ENCODE data around the gene GPS2.

Gene GPS2

DNA sequence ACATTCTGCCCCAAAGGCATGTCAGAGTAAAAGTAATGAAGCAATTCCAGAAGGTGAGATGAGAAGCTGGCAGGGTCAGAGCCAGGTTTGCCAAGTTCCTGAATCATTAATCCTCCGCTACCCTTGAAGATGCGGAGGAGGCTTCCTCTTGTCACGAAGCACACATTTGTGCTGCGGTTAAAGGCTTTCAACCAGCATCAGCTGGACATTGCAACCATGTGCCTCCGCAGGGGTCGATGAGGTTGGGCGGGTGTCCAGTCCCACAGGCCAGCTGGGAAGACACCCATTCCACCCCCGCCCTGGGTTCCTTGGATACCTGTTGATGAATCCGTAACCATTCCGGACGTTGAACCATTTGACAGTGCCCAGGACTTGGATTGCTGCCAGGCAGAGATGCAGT lies 22.0 kb downstream of the GPS2 start:
- WGBS, 2 experiments: 94 to 96% methylated on average over 11 of the region's 11 CpGs
- Histone ChIP-seq H3K4me3 (ENCODE audit: insufficient read depth, low read depth, low read length) (no peak overlapping the region), H3K36me3 (ENCODE audit: control insufficient read depth, insufficient read depth, low read length) (no peaks in the 10 kb centered on the region), H3K4me1 (ENCODE audit: control insufficient read depth, insufficient read depth, low read length) (peaks cover 29% of the 10 kb centered on the region), H3K27me3 (ENCODE audit: control insufficient read depth, insufficient read depth, low read length, poor library complexity, severe bottlenecking) (peaks cover 57% of the 10 kb centered on the region), H3K9me3 (ENCODE audit: control insufficient read depth, low read length) (no peaks in the 10 kb centered on the region), H3K27ac (ENCODE audit: insufficient read depth, low read depth, low read length, poor library complexity, severe bottlenecking) (no peak overlapping the region)

DNA sequence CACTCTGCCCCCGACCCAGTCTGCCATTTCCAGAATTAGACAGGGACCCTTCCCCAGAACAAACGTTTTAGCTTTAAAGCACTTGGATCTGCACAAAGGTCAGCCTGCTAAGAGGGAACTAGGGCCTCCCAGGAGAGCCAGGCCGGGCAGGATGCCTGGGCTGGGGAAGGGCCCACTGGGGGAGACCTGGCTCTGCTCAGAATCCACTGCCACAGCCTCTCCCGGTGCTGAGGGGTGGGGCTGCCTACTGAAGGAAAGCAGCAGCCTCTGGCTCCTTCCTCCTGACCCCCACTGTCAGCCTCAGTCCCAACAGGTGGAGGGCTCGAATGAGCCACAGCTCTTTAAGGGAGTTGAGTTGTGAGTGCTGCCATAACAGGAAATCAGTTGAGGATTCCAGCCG lies 22.4 kb downstream of the GPS2 start:
- Histone ChIP-seq H3K36me3 (ENCODE audit: control insufficient read depth, insufficient read depth, low read length) (no peaks in the 10 kb centered on the region), H3K27me3 (ENCODE audit: control insufficient read depth, insufficient read depth, low read length, poor library complexity, severe bottlenecking) (peaks cover 57% of the 10 kb centered on the region), H3K4me3 (ENCODE audit: insufficient read depth, low read depth, low read length) (no peak overlapping the region), H3K9me3 (ENCODE audit: control insufficient read depth, low read length) (no peaks in the 10 kb centered on the region), H3K4me1 (ENCODE audit: control insufficient read depth, insufficient read depth, low read length) (peaks cover 29% of the 10 kb centered on the region), H3K27ac (ENCODE audit: insufficient read depth, low read depth, low read length, poor library complexity, severe bottlenecking) (no peak overlapping the region)
- WGBS, 2 experiments: 67 to 72% methylated on average over 6 of the region's 6 CpGs

DNA sequence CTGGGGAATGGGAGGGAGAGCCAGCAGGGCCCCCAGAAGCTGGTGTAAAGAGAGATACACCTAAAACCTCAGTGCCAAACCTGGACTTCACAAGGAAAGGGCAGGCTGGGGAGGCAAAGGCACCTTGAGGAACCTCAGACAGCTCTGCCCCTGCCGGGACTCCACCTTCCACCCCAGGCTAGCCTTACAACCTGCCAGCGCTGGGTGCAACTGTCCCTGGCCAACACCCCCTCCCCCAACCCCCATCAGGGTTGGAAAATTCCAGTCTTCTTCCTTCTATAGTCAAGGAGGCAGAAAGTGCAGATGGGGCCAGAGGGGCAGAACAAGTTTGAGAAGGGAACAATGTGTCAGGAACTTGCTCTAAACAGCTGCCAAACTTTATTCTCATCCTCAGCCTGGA lies 23.0 kb downstream of the GPS2 start:
- peaks cover 56% of the 10 kb centered on the region for H3K27me3 ChIP-seq (ENCODE audit: control insufficient read depth, insufficient read depth, low read length, poor library complexity, severe bottlenecking)
- no peaks in the 10 kb centered on the region for H3K9me3 ChIP-seq (ENCODE audit: control insufficient read depth, low read length)
- H3K4me1 ChIP-seq (ENCODE audit: control insufficient read depth, insufficient read depth, low read length): peaks cover 29% of the 10 kb centered on the region
- no peaks in the 10 kb centered on the region for H3K36me3 ChIP-seq (ENCODE audit: control insufficient read depth, insufficient read depth, low read length)
- H3K4me3 ChIP-seq (ENCODE audit: insufficient read depth, low read depth, low read length): no peak overlapping the region
- WGBS, 2 experiments: 91 to 93% methylated on average over 2 of the region's 2 CpGs
- H3K27ac ChIP-seq (ENCODE audit: insufficient read depth, low read depth, low read length, poor library complexity, severe bottlenecking): no peak overlapping the region

DNA sequence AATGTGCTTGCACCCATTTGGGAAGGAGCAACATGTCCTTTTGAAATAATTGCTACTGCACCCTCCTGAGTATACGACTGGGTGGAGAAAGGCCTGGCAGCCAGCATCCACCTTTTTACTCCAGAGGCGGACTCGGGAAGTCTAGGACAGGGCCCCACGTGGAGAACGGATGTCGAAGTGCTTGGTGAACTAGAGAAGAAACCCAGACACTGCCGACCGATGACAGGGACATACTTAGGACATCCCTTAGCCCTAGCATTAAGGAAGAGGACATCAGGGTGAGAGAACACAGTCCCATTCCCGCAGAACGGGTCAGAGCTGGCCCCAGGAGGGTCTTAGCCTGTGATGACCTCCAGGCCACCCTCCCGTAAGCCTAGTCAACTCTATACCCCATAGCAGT lies 24.5 kb downstream of the GPS2 start:
- Histone ChIP-seq H3K4me3 (ENCODE audit: insufficient read depth, low read depth, low read length) (no peak overlapping the region), H3K4me1 (ENCODE audit: control insufficient read depth, insufficient read depth, low read length) (peaks cover 26% of the 10 kb centered on the region), H3K36me3 (ENCODE audit: control insufficient read depth, insufficient read depth, low read length) (no peaks in the 10 kb centered on the region), H3K27ac (ENCODE audit: insufficient read depth, low read depth, low read length, poor library complexity, severe bottlenecking) (no peak overlapping the region), H3K27me3 (ENCODE audit: control insufficient read depth, insufficient read depth, low read length, poor library complexity, severe bottlenecking) (peaks cover 41% of the 10 kb centered on the region), H3K9me3 (ENCODE audit: control insufficient read depth, low read length) (no peaks in the 10 kb centered on the region)
- WGBS, 2 experiments: 91% methylated on average over 11 of the region's 11 CpGs

DNA sequence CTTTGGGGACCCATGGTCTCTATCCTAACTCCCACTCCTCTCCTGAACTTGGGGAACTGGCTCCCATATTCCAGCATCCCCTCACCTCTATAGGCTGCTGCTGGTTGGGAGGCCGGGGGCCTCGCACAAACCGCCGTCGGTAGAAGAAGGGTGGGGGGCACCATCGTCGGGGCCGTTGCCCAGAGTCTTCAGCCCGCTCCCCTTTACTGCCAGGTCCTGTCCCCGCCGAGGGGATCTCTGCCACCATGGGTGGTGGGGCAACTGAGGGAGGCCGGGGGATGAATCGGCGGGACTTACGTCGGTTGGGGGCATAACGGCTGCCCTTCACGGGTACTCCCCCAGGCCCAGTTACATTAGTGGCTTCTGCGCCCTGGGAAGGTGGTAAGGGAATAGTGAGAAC lies 25.0 kb downstream of the GPS2 start:
- Histone ChIP-seq H3K4me1 (ENCODE audit: control insufficient read depth, insufficient read depth, low read length) (peaks cover 26% of the 10 kb centered on the region), H3K27ac (ENCODE audit: insufficient read depth, low read depth, low read length, poor library complexity, severe bottlenecking) (no peak overlapping the region), H3K36me3 (ENCODE audit: control insufficient read depth, insufficient read depth, low read length) (no peaks in the 10 kb centered on the region), H3K4me3 (ENCODE audit: insufficient read depth, low read depth, low read length) (no peak overlapping the region), H3K9me3 (ENCODE audit: control insufficient read depth, low read length) (no peaks in the 10 kb centered on the region), H3K27me3 (ENCODE audit: control insufficient read depth, insufficient read depth, low read length, poor library complexity, severe bottlenecking) (peaks cover 36% of the 10 kb centered on the region)
- WGBS, 2 experiments: 94 to 97% methylated on average over 19 of the region's 19 CpGs

DNA sequence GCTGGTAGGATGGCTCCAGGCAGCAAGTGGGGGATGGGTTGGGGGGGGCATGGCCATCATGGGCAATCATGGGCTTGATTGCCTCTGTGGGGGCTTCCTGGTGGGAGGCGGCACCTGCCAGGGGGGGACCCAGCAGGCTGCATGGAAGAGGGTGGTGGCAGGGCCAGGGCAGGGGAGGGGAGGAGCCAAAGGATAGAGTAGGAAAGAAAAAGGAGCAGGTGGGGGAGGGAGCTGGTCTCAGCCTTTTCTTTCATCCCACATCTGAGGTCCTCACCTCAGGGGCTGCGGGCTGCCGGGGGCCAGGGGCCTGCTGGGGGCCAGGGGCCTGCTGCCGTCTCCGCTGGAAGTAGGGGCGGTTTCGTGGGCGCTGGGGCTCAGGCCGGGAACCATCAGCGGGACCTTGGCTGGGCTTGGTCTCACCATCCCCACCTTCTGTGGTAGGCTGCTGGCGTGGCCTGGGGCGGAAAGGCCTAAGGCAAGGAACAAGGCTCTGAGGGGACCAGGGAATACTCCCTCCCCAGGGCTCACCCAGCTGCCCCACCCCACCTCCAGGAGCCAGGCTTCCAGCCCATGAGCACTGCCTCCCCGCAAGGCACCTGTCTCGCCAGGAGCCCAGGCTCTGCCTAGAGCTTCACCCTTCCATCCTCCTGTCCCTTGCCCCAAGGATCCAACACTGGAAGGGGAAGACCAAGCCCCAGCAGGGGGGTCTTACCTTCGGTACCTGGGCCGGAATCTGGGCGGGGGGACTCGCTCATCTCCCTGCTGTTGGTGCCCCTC lies 25.7 kb downstream of the GPS2 start:
- 83 to 87% methylated on average over 18 of the region's 18 CpGs for WGBS, 2 experiments
- peaks cover 28% of the 10 kb centered on the region for H3K27me3 ChIP-seq (ENCODE audit: control insufficient read depth, insufficient read depth, low read length, poor library complexity, severe bottlenecking)
- no peak overlapping the region for H3K4me3 ChIP-seq (ENCODE audit: insufficient read depth, low read depth, low read length)
- H3K4me1 ChIP-seq (ENCODE audit: control insufficient read depth, insufficient read depth, low read length): peaks cover 26% of the 10 kb centered on the region
- no peaks in the 10 kb centered on the region for H3K36me3 ChIP-seq (ENCODE audit: control insufficient read depth, insufficient read depth, low read length)
- H3K9me3 ChIP-seq (ENCODE audit: control insufficient read depth, low read length): no peaks in the 10 kb centered on the region
- H3K27ac ChIP-seq (ENCODE audit: insufficient read depth, low read depth, low read length, poor library complexity, severe bottlenecking): no peak overlapping the region

DNA sequence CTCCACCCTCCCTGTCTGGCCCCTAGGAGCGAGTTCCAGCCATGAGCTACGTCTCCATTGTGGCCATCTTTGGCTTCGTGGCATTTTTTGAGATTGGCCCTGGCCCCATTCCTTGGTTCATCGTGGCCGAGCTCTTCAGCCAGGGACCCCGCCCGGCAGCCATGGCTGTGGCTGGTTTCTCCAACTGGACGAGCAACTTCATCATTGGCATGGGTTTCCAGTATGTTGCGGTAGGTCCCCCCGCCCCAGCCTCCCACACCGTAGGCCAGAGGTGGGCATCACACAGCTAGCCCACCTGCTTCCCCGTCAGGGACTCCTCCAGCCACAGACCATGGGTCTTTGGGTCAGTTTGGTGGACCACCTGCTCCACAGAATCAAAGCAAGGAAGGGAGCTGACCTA lies 29.5 kb downstream of the GPS2 start:
- no peak overlapping the region for H3K4me3 ChIP-seq (ENCODE audit: insufficient read depth, low read depth, low read length)
- no peaks in the 10 kb centered on the region for H3K9me3 ChIP-seq (ENCODE audit: control insufficient read depth, low read length)
- peaks cover 8% of the 10 kb centered on the region for H3K4me1 ChIP-seq (ENCODE audit: control insufficient read depth, insufficient read depth, low read length)
- WGBS, 2 experiments: 93 to 94% methylated on average over 12 of the region's 12 CpGs
- peaks cover 30% of the 10 kb centered on the region for H3K27me3 ChIP-seq (ENCODE audit: control insufficient read depth, insufficient read depth, low read length, poor library complexity, severe bottlenecking)
- no peaks in the 10 kb centered on the region for H3K36me3 ChIP-seq (ENCODE audit: control insufficient read depth, insufficient read depth, low read length)
- no peak overlapping the region for H3K27ac ChIP-seq (ENCODE audit: insufficient read depth, low read depth, low read length, poor library complexity, severe bottlenecking)

DNA sequence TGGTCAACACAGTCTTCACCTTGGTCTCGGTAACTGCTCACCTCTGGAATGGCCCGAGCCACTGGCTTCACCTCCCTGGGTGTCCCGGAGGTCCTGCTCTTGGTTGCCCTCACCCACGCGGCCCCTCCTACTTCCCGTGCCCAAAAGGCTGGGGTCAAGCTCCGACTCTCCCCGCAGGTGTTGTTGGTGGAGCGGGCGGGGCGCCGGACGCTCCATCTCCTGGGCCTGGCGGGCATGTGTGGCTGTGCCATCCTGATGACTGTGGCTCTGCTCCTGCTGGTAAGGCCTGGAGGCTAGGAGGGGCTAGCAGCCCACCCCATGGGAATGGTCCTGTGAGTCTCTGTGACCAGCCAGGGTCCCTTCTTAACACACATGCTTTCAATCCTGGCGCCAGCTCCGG lies 30.2 kb downstream of the GPS2 start:
- Histone ChIP-seq H3K27ac (ENCODE audit: insufficient read depth, low read depth, low read length, poor library complexity, severe bottlenecking) (no peak overlapping the region), H3K4me1 (ENCODE audit: control insufficient read depth, insufficient read depth, low read length) (peaks cover 8% of the 10 kb centered on the region), H3K4me3 (ENCODE audit: insufficient read depth, low read depth, low read length) (no peak overlapping the region), H3K9me3 (ENCODE audit: control insufficient read depth, low read length) (no peaks in the 10 kb centered on the region), H3K27me3 (ENCODE audit: control insufficient read depth, insufficient read depth, low read length, poor library complexity, severe bottlenecking) (peaks cover 30% of the 10 kb centered on the region), H3K36me3 (ENCODE audit: control insufficient read depth, insufficient read depth, low read length) (no peaks in the 10 kb centered on the region)
- 93% methylated on average over 16 of the region's 16 CpGs for WGBS, 2 experiments

DNA sequence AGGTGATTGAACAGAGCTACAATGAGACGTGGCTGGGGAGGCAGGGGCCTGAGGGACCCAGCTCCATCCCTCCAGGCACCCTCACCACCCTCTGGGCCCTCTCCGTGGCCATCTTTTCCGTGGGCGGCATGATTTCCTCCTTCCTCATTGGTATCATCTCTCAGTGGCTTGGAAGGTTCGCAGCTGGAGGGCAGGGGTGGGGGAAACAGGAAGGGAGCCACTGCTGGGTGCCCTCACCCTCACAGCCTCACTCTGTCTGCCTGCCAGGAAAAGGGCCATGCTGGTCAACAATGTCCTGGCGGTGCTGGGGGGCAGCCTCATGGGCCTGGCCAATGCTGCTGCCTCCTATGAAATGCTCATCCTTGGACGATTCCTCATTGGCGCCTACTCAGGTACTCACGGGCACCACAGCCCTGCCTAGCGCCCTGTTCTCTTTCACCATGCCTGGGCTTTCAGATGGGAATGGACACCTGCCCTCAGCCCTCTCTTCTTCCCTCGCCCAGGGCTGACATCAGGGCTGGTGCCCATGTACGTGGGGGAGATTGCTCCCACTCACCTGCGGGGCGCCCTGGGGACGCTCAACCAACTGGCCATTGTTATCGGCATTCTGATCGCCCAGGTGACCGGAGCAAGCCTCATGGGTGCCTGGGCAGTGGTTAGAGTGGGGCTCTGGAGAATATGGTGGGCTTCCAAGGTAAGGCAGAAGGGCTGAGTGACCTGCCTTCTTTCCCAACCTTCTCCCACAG lies 31.5 kb downstream of the GPS2 start:
- Histone ChIP-seq H3K27ac (ENCODE audit: insufficient read depth, low read depth, low read length, poor library complexity, severe bottlenecking) (no peak overlapping the region), H3K36me3 (ENCODE audit: control insufficient read depth, insufficient read depth, low read length) (no peaks in the 10 kb centered on the region), H3K4me1 (ENCODE audit: control insufficient read depth, insufficient read depth, low read length) (no peaks in the 10 kb centered on the region), H3K27me3 (ENCODE audit: control insufficient read depth, insufficient read depth, low read length, poor library complexity, severe bottlenecking) (peaks cover 30% of the 10 kb centered on the region), H3K4me3 (ENCODE audit: insufficient read depth, low read depth, low read length) (no peak overlapping the region), H3K9me3 (ENCODE audit: control insufficient read depth, low read length) (no peaks in the 10 kb centered on the region)
- 92 to 93% methylated on average over 18 of the region's 18 CpGs for WGBS, 2 experiments

DNA sequence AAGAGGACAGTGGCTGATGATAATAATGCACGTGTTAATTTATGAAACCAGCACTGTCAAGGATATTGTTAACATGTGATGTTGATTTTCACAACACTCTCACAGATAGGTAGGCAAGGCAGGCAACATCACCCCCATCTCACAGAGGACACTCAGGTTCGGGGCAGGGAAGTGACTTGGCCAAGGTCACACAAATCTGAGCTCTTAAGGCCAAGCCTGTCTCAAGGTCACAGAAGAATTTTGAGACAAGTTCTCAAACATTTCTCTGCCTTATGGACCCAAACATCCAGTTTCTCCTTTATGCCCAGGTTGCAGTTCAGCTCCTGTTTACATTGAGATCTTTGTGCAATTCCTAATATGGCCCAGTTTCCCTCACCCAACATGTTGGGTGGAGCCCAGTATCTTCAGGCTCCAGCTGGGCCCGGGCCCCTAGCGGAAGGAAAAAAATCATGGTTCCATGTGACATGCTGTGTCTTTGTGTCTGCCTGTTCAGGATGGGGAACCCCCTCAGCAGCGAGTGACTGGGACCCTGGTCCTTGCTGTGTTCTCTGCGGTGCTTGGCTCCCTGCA lies 32.3 kb downstream of the GPS2 start:
- peaks cover 30% of the 10 kb centered on the region for H3K27me3 ChIP-seq (ENCODE audit: control insufficient read depth, insufficient read depth, low read length, poor library complexity, severe bottlenecking)
- no peak overlapping the region for H3K27ac ChIP-seq (ENCODE audit: insufficient read depth, low read depth, low read length, poor library complexity, severe bottlenecking)
- H3K4me1 ChIP-seq (ENCODE audit: control insufficient read depth, insufficient read depth, low read length): no peaks in the 10 kb centered on the region
- H3K4me3 ChIP-seq (ENCODE audit: insufficient read depth, low read depth, low read length): peak overlapping the region; percentile 56
- H3K36me3 ChIP-seq (ENCODE audit: control insufficient read depth, insufficient read depth, low read length): no peaks in the 10 kb centered on the region
- WGBS, 2 experiments: 74 to 80% methylated on average over 6 of the region's 6 CpGs
- H3K9me3 ChIP-seq (ENCODE audit: control insufficient read depth, low read length): no peaks in the 10 kb centered on the region
